Brain pericyte (primary cell): ENCODE measurements around the gene LSS.
"Not testable (repeated sequence)": the region's sequence is repeated elsewhere in the genome, so short reads cannot be mapped to it uniquely, and the experiment has no call there.

ENCODE experiments used
- DNase-seq: peaks from one replicate; pipeline ENCODE4 v3.0.0-alpha.2; 2012; ENCODE audit warnings: low read depth, low spot score

LSS gene

DNA sequence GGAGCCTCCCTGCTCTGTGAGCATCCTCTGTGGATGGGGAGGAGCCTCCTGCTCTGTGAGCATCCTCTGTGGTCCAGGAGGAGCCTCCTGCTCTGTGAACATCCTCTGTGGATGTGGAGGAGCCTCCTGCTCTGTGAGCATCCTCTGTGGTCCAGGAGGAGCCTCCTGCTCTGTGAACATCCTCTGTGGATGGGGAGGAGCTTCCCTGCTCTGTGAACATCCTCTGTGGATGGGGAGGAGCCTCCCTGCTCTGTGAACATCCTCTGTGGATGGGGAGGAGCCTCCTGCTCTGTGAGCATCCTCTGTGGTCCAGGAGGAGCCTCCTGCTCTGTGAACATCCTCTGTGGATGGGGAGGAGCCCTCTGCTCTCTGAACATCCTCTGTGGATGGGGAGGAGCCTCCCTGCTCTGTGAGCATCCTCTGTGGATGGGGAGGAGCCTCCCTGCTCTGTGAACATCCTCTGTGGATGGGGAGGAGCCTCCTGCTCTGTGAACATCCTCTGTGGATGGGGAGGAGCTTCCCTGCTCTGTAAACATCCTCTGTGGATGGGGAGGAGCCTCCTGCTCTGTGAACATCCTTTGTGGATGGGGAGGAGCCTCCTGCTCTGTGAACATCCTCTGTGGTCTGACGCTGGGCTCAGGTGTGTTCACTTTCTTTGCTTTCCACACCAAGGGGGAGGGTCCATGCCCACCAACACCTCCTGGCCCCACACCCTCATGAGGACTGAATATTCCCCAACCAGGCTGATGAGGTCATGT, 58.0 kb downstream of the LSS start:
- not testable (repeated sequence) for DNase-seq

DNA sequence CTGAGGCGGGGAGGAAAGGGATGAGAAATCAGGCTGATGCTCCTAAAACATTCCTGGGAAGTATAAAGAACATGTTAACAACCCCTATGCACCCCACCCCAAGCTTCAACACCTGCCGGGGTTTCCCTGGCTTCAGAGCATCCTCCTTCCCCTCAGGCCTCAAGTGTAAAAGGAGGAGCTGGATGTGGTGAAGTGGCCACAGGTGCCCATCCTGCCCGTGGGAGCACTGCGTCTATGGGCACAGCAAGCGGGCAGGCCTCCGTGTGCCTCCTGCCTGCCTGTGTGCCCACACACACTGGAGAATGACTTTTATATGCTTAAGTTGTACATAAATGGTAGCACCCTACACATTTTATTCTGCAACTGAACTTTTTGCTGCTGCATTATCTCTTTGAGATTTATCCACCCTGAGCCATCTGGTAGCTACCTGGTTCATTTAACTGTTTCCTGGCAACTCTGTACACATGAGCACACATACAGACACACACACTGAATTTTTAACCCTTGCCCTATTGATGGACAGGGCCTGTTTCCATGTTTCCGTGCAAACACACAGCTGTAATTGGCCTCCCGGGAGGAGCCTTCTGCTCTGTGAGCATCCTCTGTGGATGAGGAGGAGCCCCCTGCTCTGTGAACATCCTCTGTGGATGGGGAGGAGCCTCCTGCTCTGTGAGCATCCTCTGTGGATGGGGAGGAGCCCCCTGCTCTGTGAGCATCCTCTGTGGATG, 59.8 kb downstream of the LSS start:
- no peak for DNase-seq

DNA sequence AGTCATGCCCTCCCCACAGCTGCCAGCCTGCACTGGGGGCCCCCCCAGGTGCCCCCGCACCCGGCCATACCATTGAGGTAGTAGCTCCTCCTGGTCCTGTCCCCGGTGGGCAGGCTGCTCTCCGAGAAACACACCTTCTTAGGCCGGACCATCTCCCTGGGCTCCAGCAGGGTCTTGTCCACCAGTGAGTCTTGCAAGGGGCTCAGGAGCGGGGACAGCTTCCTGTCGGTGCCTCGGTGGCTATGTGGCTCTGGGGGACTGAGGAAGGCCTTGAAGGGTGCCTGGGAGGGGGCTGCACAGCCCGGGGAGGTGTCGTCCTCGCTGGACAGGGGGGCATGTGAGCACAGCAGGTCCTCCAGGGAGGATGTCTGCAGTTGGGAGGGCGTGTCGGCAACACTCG, 60.3 kb downstream of the LSS start:
- DNase-seq = no peak

DNA sequence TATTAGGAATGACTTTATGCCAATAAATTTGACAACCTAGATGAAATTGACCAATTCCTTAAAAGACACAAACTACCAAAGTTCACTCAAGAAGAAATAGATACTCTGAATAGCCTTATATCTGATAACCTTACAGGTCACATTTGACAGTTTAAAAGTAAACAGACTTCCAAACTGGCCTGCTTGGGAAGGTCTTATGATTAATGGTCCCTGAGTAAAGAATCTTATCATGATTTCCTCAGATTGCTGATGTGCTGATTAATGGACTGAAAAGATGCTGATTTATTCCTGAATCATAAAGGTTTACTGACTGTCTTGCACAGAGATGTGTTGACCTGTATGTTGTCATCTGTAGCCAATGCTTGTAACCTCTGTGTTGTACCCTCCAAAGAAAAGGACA, 63.5 kb downstream of the LSS start:
- no peak for DNase-seq

DNA sequence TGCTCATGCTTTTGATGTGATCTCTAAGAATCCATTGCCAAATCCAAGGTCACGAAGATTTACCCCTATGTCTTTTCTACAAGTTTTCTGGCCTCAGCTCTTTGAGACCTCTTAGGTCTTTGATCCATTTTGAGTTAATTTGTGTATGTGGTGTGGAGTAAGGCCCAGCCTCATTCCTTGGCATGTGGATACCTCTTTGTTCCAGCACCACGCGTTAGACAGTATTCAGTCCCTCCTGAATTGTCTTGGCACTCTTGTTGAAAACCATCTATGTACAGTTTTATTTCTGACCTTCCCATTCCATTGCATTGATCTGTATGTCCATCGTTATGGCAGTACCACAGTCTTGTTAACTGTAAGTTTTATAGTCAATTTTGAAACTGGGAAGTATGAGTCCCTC, 65.2 kb downstream of the LSS start:
- no peak for DNase-seq

DNA sequence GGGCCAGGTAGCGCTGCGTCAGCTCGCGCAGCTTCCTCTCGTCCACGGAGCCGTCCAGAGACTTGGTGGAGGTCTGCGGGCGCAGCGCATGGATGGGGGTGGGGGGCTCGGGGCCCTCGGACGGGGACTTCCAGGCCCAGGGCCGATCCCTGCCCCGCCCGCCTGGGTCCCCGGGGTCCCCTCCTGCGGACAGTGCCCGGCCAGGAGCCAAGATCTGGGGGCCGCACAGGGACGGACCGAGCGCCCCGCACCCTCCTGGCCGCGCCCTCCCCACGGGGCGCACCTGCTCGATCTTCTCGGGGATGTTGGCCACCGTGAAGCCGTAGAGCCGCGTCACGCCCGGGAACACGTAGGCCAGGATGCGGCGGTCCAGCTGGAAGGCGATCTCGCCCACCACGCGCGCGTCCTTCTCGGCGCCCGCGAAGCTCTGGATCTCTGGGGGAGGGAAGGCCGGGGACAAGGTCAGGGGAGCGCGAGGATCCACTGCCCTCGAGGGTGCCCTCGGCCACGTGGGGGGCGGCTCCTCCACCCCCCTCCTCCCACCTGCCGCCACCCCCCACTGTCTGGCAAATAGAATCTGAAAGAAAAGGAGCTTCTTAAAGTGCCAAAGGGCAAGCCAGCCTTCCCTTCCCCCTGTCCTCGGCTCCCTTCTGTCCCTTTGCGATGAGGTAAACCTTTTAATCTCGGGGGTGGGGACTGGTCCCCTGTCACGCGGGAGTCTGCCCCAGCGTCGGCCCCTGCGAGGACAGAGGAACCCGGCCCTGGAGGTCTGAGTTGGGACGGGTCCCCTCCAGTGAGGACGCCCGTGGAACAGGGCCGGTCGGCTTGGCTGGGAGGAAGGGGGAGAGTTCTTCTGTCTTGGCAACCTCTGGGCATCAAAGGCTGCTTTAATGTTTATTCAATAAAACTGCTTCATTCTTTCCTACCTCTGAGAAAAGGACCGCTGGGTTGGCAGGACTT, 66.7 kb downstream of the LSS start:
- no peak for DNase-seq

DNA sequence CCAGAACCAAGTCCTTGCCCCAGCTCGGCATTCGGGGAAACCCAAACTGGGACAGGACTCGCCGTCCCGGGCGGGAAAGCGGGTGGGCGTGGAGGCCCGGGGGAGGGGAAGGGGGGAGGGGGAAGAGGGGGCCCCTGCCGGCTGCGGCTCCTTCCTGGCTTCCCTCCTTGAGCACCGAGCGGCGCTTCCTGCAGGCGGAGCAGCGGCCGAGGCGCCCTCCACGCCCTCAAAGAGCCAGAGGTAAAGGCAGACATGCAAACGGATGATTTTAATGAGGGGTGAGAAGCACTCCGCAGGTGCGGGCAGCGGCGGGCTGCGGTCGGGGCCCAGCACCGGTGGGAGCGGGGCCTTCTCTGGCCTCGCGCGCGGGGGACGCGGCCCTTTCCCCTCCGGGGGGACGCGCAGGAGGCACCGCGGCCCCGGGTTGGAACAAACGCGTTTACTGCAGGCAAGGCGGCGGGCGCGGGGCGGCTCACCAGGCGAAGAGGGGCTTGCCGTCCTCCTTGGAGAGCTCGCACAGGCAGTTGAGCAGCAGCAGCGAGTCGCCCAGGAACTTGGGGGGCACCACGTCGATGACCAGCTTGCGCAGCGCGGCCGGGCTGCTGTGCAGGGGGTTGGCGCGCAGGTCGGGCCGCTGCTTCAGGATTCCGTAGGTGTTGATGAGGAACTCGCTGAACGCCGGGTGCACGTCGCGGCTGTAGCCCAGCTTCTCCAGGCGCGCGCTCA, 67.5 kb downstream of the LSS start:
- DNase-seq = no peak

DNA sequence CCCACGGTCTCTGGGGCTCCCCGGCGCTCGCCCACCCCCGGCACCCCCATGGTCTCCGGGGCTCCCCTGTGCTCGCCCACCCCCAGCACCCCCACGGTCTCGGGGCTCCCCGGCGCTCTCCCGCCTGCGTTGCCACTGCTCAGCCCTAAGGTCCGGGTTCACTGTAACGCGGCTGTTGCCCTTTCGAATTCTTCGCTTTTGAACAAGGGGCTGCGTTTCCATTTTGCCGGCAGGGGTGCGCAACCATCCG, 68.0 kb downstream of the LSS start:
- no peak for DNase-seq

DNA sequence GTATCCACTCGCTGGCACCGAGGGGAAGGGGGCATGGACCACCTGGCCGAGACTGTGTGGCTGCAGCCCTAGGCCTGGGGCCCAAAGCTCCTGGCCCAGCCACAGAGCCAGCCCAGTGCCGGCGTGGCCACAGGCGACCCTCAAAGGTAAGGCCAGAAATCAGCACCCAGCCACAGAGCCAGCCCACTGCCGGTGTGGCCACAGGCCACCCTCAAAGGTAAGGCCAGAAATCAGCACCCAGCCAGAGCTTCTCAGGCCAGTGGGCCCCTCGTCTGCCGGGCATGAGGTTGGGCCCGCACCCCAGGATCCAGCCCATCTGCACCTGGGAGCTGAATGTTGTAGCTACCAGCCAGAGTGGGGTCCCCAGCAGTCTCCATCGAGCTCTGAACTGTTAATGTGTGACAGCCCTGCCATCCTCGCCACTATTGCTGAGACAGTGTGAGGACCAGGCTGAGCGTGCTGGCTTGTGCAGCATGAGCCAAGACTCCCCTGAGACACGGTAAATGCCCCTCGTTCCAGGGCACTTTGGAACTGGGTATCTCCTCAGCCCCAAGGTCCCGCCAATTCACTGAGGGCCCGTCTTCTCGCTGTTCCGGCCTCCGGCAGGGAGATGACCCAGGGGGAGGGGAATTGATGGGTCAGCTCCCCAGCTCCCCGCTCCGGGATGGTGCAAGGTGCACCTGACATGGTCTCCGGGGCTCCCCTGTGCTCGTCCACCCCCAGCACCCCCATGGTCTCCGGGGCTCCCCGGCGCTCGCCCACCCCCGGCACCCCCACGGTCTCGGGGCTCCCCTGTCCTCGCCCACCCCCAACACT, 68.5 kb downstream of the LSS start:
- no peak for DNase-seq

DNA sequence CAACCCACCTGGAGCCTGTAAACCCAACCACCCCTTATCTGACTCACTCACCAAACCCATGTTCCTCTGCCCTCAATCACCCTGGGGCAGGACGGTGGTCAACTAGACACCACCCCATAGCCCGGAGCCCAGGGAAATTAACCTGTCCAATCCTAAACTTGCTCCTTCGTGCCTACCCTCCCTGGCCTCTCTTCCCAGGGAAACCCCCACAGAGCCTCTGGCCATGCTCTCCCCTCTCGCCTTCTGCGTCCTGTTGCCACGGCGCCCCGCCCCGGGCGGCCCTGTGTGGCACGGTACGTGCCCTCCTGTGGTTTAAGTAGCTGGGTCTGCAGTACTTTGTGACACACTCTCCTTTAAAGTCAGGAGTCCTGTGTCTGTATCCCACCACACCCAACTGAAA, 69.2 kb downstream of the LSS start:
- no peak for DNase-seq

DNA sequence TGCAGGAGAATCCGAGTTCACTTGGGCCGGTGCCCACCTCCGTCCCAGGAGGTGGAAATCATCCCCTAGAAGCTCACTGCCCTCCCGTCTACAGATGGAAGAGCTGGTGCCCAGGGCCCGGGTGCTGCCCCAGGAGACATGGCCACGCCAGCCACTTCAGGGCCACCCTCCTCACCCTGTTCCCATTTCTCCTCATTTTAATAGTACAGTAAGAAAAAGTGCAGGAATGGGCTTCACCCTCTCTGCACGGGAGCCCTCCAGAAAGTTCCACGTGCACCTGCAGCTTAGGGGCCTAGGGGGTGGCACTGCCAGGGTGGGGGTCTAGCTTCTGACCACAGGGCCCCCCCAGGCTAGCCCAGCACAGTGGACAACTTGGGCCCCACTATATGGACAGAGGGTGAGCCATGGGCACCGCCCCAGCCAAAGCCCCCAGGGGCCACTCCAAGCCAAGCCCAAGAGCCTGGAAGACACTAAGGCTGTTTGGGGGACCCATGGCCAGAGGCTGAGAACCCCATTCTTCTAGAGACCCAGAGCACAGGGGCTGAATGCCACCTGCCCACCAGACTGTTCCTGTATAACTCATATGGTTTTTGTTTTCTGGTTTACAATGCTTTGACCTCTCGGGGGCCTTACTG, 69.8 kb downstream of the LSS start:
- DNase-seq = no peak

DNA sequence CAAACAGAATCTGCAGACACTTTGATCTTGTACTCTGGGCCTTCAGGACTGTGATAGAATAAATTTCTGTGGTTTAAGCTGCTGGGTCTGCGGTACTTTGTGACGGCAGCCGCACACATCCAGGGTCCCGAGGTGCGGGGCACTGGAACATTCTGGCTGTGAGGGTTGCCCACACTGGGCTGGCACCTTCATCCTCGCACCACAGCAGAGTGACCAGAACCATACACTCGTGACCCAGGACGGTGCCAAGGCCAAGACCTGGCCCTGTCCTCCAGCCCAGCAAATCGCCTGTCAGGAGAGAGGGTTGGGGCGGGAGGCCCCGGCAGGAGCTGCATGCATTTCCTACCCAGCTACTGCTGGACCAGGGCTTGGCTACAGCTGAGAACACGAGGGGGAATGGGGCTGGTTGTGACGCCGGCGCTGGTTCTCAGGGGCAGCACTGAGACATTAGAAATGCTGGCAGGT, 70.6 kb downstream of the LSS start:
- no peak for DNase-seq

DNA sequence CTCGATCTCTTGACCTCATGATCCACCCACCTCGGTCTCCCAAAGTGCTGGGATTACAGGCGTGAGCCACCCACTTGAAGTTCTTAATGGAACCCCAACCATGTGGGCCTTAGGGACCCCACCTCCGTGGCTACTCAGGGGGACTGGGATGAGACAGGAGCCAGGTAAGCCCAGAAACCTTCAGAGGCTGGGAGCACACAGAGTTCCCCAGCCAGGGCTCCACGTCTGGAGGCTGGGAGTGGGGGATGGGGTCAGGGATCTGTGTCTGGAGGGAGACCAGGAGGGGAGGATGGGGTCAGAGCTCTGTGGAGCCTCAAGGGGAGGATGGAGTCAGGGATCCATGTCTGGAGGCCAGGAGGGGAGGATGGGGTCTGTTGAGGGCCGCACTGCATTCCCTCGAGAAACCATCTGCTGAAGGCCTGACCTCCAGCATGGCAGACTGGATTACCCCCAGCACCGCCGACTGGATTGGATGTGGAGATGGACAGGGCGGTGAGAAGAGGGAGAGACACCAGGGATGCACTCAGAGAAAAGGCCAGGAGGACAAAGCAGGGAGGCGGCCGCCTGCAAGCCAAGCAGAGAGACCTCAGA, 71.1 kb downstream of the LSS start:
- DNase-seq = no peak

DNA sequence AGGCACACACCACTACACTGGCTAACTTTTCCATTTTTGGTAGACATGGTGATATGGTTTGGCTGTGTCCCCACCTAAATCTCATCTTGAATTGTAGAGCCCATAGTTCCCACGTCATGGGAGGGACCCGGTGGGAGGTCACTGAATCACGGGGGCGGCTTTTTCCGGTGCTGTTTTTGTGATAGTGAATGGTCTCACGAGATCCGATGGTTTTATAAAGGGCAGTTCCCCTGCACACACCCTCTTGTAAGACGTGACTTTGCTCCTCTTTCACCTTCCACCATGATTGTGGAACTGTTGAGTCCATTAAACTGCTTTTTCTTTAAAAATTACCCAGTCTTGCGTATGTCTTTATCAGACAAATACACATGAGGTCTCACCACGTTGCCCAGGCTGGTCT, 71.9 kb downstream of the LSS start:
- no peak for DNase-seq

DNA sequence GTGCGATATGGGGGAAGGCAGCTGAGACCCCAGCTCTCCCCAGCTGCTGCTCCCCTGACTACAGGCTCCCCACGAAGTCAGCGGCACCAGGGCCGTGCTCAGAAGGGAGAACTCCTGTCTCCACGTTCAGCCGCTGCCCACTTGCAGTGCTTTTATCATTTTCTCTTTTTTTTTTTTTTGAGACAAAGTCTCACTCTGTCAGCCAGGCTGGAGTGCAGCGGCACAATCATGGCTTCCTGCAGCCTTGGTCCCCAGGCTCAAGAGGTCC, 72.3 kb downstream of the LSS start:
- DNase-seq = no peak

DNA sequence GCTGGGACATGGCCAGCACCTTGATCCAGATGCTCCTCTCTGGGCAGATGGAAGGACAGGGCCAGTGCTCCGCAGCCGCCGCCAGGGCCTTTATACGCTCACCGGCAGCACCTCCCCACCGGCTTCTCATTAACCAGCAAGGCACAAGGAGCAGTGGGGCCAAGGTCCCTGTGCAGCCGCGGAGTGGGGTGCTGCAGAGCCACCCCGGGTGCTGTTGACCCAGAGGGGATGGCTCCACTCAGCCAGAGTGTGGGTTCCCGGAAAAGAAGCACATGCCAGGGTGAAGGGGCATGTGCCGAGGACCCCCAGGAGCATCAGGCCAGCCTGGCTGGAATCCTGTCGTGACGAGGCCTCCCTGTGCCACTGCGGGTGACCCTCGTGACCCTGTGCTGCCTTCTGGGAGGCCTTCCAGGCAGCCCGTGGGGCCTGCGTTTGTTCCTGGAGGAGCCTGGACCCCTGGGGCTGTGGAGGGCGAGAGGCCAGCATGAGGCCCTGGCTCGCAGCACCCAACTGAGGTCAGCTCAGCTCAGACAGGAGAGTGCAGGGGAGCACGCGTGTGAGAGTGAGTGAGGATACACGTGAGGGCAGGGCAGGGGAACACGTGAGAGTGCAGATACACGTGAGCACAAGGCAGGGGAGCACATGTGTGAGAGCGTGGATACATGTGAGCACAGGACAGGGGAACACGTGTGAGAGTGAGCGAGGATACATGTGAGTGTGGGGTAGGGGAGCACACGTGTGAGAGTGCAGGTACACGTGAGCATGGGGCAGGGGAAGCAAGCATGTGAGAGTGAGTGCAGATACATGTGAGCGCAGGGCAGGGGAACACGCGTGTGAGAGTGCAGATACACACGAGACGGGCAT, 72.8 kb downstream of the LSS start, which contains the start of gene FTCD:
TSS of gene FTCD (minus strand) at position 66 of the 864 bp plus-strand sequence. CDS start at position 10, 56 bp downstream.
- DNase-seq = no peak

DNA sequence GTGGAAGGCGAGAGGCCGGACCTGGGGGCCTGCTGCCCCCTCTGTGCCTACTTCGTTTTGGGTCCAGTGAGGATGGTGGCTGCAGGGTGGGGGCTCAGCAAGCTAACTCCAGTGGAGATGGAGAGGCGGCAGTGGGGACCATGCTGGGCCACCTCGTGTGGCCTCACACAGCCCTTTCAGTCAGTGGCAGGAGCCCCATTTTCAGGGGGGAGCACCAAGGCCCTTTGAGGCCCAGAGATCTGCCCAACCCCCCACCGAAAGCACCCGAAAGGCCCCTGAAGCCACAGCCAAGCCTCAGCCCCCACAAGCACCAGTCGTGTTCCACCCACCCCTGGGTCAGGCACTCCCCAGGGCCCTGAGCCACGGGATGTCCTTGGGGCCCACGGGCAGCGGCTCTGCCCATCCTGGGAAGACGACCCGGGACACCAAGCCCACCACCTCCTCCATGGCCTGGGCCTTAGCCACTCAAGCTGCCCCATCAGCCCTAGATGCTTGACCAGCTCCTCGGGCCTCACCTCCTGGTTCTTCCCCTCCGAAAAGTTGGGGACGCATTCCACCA, 73.5 kb downstream of the LSS start:
- no peak for DNase-seq

DNA sequence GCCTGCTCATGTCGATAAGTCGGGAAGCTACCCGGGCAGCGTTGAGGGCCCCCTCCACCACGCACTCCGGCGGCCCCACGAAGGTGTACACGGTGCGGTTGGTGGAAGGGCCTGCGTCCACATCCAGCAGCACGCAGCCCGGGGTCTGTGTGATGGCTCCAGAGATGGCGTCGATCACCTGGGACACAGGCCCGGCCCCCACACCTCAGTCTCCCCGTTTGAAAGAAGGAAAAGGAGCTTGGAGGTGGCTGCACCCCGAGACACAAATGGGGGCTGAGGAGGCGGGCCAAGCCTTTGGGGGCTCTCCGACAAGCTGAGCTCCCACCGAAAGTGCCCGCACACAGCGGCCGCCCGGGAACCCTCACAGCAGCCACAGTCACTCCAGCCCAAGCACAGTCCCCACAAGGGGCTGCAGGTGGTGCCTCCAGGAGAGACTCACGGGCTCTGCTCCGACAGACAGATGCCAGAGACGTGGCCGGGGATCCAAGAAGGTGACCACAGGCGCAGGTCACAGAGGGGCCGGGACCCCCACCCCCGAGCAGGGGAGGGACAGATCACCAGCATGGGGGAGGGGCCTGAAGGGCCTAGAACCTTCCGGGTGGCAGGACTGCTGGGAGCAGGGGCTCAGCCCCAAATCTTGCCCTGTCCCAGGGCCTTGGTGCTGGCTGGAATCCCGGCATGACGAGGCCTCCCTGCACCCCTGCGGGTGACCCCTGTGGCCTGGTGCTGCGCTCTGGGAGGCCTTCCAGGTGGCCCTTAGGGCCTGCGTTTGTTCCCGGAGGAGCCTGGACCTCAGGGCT, 74.2 kb downstream of the LSS start:
- DNase-seq = no peak
